ENCODE results near the gene ZMAT3.
"Not testable (repeated sequence)": the region's sequence is repeated elsewhere in the genome, so short reads cannot be mapped to it uniquely, and the experiment has no call there.

The ZMAT3 gene

DNA sequence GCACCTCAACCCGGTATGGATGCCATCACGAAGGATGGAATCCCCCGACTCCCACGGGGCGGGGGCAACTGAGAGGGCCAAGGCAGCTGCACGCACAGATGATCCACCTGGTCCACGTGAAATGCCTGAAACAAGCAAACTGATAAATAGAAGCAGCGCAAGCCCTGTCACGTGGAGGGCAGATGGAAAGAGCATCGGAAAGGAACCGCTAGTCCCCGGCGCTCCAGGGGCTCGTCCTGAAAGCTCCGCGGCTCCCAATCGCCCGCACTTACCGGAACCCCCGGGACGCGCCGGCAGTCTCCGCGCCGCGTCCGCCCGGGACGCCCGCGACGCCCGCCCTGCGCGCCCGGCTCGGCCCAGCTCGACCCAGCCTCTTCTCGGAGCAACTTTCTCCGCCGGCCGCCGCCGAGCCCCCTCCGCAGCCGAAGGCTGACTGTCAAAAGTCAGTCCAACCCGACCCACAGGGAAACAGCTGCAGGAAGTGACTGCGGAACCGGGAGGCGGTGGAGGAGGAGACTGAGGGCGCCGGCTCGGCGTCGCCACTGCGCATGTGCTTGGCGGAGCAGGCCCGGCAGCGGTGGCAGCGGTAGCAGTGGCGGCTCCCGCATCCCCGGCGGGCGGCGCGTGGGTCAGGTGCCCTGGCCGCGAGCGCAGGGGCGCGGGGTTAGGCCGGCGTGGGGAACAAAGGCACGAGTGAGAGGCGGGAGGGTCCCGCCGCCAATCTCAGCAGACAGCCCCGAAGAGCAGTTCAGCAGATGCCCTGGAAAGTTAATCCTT is at the start of gene ZMAT3:
ZMAT3 (minus strand) TSS at position 487 of the 777 bp plus-strand sequence. CDS start 4,057 bp downstream, outside the sequence.
- peak; percentile 87 for DNase-seq (ENCODE audit: low spot score)

DNA sequence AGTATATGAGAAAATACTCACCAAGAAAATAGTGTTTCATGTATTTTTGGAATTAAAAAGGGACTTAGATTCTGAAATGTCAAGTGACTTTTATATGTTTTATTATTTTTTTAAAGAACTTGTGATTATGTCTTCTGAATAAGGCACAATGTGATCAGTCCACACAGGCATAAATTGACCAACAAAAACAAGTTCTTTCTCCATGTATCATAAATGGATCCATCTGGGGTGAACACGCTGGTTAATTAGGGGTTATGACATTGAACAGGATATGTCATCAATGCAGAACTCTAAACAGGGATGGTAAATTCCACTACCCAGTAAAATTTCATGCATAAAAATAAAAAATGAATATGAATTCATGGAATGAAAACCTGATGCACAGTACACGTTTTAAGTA is 45.2 kb upstream of the ZMAT3 start:
- DNase-seq (ENCODE audit: low spot score): no peak

DNA sequence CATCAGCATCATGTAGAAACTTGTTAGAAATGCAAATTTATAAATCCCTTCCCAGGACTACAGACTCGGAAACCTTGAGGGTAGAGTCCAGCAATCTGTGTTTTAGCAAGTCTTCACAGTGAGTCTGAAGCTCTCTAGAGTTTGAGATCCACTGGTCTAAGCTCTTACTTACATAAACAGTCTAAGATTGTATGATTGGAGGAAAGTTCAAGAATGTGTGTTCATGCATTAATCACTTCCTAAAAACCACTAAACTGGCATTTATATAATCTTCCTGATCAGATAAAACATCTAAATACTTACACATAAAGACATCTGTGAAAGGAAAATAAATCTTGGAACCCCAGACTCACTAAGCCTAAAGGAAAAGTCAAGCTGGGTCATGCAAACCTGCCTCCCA is 43.8 kb upstream of the ZMAT3 start:
- not testable (repeated sequence) for DNase-seq (ENCODE audit: low spot score)

- no peak for DNase-seq (ENCODE audit: low spot score)
Measured at GRCh38 chr3:179113903-179114302, 42.3 kb upstream of the ZMAT3 start.

DNA sequence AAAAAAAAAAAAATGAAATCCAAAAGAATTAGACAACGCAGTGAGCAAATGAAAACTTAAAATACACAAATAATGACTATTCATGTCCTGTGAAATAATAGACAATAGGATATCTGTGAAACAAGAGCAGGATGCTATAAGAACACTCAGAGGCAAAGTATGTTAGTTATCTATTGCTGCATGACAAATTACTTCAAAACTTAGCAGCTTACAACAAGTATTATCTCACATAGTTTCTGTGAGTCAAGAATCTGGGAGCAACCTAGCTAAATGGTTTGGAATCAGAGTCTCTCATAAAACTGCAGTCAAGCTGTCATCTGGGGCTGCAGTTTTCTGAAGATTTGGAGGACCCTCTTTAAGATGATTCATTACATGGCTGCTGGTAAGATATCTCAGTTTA is 36.5 kb upstream of the ZMAT3 start:
- peak; percentile 34 for DNase-seq (ENCODE audit: low spot score)

GRCh38 chr3:179107617-179108016 is 36.0 kb upstream of the ZMAT3 start:
- DNase-seq (ENCODE audit: low spot score): no peak

- no peak for DNase-seq (ENCODE audit: low spot score)
Measured at GRCh38 chr3:179105881-179106280, 34.3 kb upstream of the ZMAT3 start.

DNA sequence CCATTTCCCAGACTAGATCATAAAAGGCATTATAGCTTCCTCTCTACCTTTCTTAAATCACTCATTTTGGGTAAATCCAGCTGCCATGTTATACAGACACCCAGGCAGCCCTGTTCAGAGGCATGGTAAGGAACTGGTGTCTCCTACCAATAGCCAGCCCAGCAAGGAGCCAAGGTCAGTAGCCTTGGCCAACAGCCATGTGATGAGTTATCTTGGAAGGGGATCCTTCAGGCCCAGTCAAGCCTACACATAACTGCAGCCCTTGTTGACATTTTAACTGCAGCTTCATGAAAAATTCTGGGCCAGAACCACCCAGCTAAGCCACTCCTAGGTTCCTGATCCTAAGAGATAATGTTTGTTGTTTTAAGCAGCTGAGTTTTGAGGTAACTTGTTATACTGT is 29.0 kb upstream of the ZMAT3 start:
- DNase-seq (ENCODE audit: low spot score): no peak

- peak; percentile 73 for DNase-seq (ENCODE audit: low spot score)
Measured at GRCh38 chr3:179098388-179099077, 26.9 kb upstream of the ZMAT3 start.

DNA sequence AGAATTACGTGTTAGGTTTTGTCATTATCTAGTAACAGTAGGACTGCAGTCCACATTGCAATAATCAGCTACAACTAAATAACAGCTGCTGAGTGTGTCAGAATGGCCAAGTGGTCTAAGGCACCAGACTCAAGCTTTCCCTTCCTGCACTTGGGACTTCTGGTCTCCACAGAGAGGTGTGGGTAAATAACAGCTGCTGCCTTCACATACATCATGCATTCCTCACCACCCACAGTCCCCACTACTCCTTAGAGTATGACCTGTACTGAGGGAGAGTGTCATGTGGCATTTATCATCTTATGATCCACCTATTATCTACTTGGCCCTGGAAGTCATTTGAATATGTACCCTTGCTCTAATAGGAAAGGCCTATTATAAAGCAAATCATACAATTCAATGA is 22.2 kb upstream of the ZMAT3 start:
- peak; percentile 33 for DNase-seq (ENCODE audit: low spot score)

DNA sequence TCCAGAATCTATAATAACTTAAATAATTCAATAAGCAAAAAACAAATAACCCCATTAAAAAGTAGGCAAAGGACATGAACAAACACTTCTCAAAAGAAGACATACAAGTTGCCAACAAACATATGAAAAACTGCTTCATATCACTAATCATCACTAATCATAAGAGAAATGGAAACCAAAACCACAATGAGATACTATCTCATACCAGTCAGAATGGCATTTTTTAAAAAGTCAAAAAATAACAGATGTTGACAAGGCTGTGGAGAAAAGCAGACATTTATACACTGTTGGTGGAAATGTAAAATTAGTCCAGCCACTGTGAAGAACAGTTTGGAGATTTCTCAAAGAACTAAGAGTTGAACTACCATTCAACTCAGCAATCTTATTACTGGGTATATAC is 19.5 kb upstream of the ZMAT3 start:
- no peak for DNase-seq (ENCODE audit: low spot score)

DNA sequence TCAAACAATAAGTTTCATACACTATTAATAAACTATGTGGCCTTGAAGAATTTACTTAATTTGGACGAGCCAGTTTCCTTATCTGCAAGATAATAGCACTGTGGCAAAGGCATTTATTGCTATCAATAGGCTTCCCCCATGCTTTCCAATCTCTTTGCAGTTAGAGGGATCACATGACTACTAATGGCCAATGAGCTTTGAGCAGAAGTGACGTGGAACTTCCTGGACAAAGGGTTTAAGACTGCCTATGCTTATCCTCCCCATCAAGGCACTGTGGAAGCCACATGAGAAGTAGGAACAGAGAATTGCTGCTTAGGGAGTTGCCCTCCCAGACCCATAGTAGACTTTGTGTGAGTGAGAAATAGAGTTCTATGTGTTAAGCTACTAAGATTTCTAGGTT is 16.7 kb upstream of the ZMAT3 start:
- peak; percentile 16 for DNase-seq (ENCODE audit: low spot score)

DNA sequence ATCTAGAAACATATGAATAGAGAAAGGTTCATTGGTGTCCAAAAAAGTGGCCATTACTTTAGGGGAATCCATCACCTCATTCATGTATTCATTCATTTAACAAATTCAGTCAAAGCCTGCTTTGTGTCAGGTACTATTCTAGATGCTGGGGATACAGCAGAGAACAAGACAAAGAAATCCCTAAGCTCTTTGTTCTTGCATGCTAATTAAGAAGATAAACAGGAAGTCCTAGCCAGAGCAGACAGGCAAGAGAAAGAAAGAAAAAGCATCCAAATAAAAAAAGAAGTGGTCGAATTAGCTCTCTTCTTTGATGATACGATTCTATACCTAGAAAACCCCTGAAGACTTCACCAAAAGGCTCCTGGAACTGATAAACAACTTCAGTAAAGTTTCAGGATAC is 12.4 kb upstream of the ZMAT3 start:
- no peak for DNase-seq (ENCODE audit: low spot score)

DNA sequence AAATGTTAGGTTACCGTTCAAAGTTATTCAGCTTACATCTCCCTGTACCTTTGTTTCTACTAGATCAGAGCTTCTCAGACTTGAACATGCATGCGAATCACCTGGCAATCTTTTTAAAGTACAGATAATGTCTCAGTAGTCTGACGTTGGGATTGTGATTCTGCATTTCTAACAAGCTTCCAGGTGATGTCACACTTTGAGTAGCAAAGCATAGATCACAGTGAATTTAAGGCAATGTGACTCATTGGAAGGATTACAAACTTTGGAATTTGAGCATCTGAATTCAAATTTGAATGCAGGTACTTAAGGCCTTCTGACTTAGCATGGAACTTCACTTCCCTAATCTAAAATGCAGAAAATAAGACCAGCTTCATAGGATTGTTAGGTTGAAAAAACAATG is 10.8 kb upstream of the ZMAT3 start:
- DNase-seq (ENCODE audit: low spot score): peak; percentile 31

- no peak for DNase-seq (ENCODE audit: low spot score)
Measured at GRCh38 chr3:179081885-179082284, 10.3 kb upstream of the ZMAT3 start.

- no peak for DNase-seq (ENCODE audit: low spot score)
Measured at GRCh38 chr3:179079537-179079936, 7.9 kb upstream of the ZMAT3 start.

DNA sequence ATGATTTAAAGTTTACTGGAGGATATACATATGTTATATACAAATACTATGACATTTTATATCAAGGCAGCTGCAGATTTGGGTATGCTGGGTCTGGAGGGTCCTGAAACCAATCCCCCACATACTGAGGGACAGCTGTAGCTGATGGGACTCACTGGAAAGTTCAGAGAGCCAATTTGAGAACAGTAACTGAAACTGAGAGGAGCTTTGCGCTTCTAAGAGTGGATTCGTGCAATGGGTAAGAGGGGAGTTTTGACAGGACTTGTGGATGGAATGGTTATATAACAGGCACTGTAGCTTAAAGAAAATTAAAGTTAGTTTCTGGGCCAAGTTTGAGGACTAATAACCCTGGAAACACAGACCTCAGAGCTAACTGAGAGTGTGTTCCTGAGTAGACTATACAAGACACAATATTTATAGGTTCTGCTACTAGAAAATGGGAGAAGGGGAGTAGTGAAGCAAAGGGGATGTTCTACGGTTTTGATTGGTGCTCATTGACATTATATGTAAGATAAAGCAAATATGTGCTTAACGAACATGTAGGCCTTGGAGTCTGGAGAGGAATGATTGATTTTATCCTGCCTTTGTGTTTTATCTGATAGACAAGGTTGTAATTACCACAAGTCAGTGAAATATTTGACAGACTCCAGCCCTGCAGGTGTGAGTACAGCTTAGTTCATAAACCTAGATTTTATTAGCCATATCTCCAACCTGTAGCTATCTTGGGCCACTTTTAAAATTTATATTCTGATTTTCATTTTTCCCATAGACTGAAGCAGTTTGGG is 4.8 kb upstream of the ZMAT3 start:
- DNase-seq (ENCODE audit: low spot score): no peak

DNA sequence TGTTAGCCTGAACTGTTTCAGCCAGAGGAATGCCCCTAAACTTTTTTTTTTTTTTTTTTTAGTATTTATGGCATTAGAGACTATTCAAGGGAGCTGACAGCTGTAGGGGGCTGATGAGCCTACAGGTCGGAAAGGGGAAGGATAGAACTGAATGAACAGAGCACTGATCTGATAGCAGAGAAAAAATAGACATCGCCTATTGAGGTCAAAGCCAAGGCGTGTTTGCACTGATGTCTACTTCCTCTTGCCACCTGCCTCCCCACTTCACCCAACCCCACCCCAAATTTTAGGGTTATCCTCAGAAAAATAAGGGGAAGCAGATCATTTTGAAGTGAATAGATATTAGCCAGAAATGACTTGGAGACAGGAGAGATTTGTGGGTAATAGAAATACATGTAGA is 3.0 kb upstream of the ZMAT3 start:
- no peak for DNase-seq (ENCODE audit: low spot score)

- no peak for DNase-seq (ENCODE audit: low spot score)
Measured at GRCh38 chr3:179073816-179074215, 2.2 kb upstream of the ZMAT3 start.

DNA sequence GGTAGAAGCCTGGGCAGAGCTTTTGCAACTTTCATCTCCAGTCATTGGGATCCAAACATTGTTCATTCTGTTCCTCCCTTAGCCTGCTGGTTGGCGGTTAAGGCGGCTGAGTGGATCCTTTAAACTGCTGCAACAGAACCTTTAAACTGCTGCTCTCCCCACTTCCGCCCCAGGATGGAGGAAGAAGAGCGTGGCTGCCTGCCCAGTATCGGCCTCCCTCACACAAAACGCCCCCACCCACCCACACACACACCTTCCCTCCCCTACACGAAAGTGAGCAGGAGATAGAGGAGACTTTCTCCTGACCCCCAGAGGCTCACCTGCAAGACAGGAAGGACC is 460 bp upstream of the ZMAT3 start:
- no peak for DNase-seq (ENCODE audit: low spot score)

- DNase-seq (ENCODE audit: low spot score): peak; percentile 30
Measured at GRCh38 chr3:179071027-179071322, 634 bp downstream of the ZMAT3 start.

GRCh38 chr3:179069762-179070390 is 1.7 kb downstream of the ZMAT3 start:
- DNase-seq (ENCODE audit: low spot score): peak; percentile 30
